CD4-positive, alpha-beta memory T cell (primary cell): ENCODE results near the gene SIN3A. TPM values are rescaled to one million over a fixed set of nuclear protein-coding genes. Genes with fewer than 3 reads are reported as not detected.
"Not testable (repeated sequence)": the region's sequence is repeated elsewhere in the genome, so short reads cannot be mapped to it uniquely, and the experiment has no call there.

Experiments used
- CTCF ChIA-PET: fragments of 350-600 bp; sonication (Branson Sonifier 250); formaldehyde crosslinking; loops from one replicate; lab custom pipeline; 2021; ENCODE audit warnings: inconsistent platforms; ENCODE audit not compliant: partially characterized antibody; lab: Charles Lee
- POLR2A ChIA-PET: fragments of 350-600 bp; sonication (Branson Sonifier 250); formaldehyde crosslinking; loops from one replicate; lab custom pipeline; 2021; ENCODE audit not compliant: partially characterized antibody; lab: Charles Lee
- DNase-seq, 5 donors: peaks; one replicate each; pipeline versions ENCODE4 v3.0.0 to v3.0.0-alpha.2; 2020 to 2022; ENCODE audit warnings: mixed read lengths in 1 of 5
- H3K27ac ChIP-seq: one replicate; pipeline ENCODE4 v1.7.0; 2013; ENCODE audit warnings: low read depth, low read length
- H3K27me3 ChIP-seq: 2 replicates; pipeline ENCODE4 v1.7.0; 2013; ENCODE audit warnings: mild to moderate bottlenecking, low read length, moderate library complexity; ENCODE audit not compliant: insufficient read depth
- H3K36me3 ChIP-seq: 2 replicates; pipeline ENCODE4 v1.7.0; 2013; ENCODE audit warnings: mild to moderate bottlenecking, low read length, moderate library complexity; ENCODE audit not compliant: insufficient read depth
- H3K4me1 ChIP-seq: 2 replicates; pipeline ENCODE4 v1.7.0; 2013; ENCODE audit warnings: mild to moderate bottlenecking, low read length, moderate library complexity; ENCODE audit not compliant: insufficient read depth
- H3K4me3 ChIP-seq, 2 donors: one replicate each; pipeline ENCODE4 v1.7.0; 2013; ENCODE audit warnings: low read length in 2 of 2, mild to moderate bottlenecking in 1 of 2
- H3K9me3 ChIP-seq, 2 donors: one replicate each; pipeline ENCODE4 v1.7.0; 2013; ENCODE audit warnings: low read length in 2 of 2, control low read depth in 1 of 2; ENCODE audit not compliant: control insufficient read depth in 1 of 2
- H3K27ac Mint-ChIP-seq, 7 donors: one replicate each; pipeline ENCODE4 v1.8.0; 2020 to 2021; ENCODE audit warnings: mixed read lengths in 7 of 7, mild to moderate bottlenecking in 6 of 7, inconsistent platforms in 3 of 7, moderate library complexity in 3 of 7
- H3K27me3 Mint-ChIP-seq, 2 donors: one replicate each; pipeline ENCODE4 v1.8.0; 2020 to 2021; ENCODE audit warnings: mixed read lengths in 2 of 2
- H3K36me3 Mint-ChIP-seq, 2 donors: one replicate each; pipeline ENCODE4 v1.8.0; 2020 to 2021; ENCODE audit warnings: mixed read lengths in 2 of 2, inconsistent platforms in 1 of 2, mild to moderate bottlenecking in 1 of 2
- H3K4me1 Mint-ChIP-seq, 4 donors: one replicate each; pipeline ENCODE4 v1.8.0; 2020 to 2021; ENCODE audit warnings: mixed read lengths in 4 of 4, mild to moderate bottlenecking in 1 of 4
- H3K4me3 Mint-ChIP-seq, 8 donors: one replicate each; pipeline ENCODE4 v1.8.0; 2020 to 2021; ENCODE audit warnings: mixed read lengths in 8 of 8, mild to moderate bottlenecking in 7 of 8, moderate library complexity in 6 of 8, inconsistent platforms in 3 of 8
- H3K9me3 Mint-ChIP-seq, 8 donors: one replicate each; pipeline ENCODE4 v1.8.0; 2020 to 2021; ENCODE audit warnings: mixed read lengths in 8 of 8, mild to moderate bottlenecking in 5 of 8, inconsistent platforms in 3 of 8, moderate library complexity in 1 of 8
- intact Hi-C: fragments of 100-400 bp; cut with micrococcal nuclease; formaldehyde crosslinking; loops from one replicate; pipeline ENCODE4 v1.15.1; 2023
- polyA plus RNA-seq, 2 donors: library from polyadenylated mRNA; unstranded; fragments of 300-500 nt; fragmentation: Illumina TruSeq; gene quantifications; one replicate each; pipeline ENCODE4 v1.2.3, GENCODE V29; 2021
- total RNA-seq, 2 experiments: library from RNA; stranded (reverse); gene quantifications; one replicate each; pipeline ENCODE4 v1.2.3, GENCODE V29; 2021

The SIN3A gene
- total and polyA plus RNA-seq, 4 experiments from 2014 or later, result 7.0 to 134 (median 77.1) TPM

DNA sequence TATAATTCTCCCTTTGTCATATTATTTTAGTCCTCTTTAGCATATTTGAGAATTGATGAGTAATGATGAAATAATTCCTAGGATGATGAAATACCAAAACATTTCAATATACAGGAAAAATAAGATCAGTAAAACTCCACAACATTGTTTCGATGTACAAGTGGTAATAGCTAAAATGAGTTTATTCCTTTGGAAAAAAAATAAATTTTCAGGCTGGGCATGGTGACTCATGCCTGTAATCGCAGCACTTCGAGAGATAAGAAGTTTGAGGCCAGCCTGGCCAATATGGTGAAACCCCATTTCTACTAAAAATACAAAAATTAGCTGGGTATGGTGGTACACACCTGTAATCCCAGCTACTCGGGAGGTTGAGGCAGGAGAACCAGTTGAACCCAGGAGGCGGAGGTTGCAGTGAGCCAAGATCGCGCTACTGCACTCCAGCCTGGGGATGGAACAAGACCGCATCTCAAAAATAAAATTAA, 7.5 kb downstream of the SIN3A start:
- H3K27me3 Mint-ChIP-seq, H3K27ac ChIP-seq, H3K4me3 ChIP-seq, H3K9me3 ChIP-seq, H3K9me3 Mint-ChIP-seq, DNase-seq, H3K36me3 ChIP-seq, H3K27me3 ChIP-seq, intact Hi-C loops: not testable (repeated sequence)
- H3K4me1 Mint-ChIP-seq, result peaks cover 29 to 62% (median 48%) of the 10 kb centered on the region in 4 donors
- peak overlapping the region in 4 of 7 donors; percentile 24 to 78 (median 48) for H3K27ac Mint-ChIP-seq
- H3K4me3 Mint-ChIP-seq, result peak overlapping the region in 1 of 8 donors; percentile 26
- CTCF ChIA-PET, result interaction anchor here (0.6 kb wide), 1 partner anchor 10 kb away, joined by 3 read pairs; no protein-coding TSS in a partner anchor
- peaks cover 0 to 18% of the 10 kb centered on the region in 2 donors for H3K36me3 Mint-ChIP-seq
- POLR2A ChIA-PET, result interaction anchor here (1.3 to 3.0 kb wide), 2 partner anchors 8 to 11 kb away, joined by 5 to 10 read pairs; partner anchors contain the start of gene SIN3A
- peaks cover 63% of the 10 kb centered on the region for H3K4me1 ChIP-seq

DNA sequence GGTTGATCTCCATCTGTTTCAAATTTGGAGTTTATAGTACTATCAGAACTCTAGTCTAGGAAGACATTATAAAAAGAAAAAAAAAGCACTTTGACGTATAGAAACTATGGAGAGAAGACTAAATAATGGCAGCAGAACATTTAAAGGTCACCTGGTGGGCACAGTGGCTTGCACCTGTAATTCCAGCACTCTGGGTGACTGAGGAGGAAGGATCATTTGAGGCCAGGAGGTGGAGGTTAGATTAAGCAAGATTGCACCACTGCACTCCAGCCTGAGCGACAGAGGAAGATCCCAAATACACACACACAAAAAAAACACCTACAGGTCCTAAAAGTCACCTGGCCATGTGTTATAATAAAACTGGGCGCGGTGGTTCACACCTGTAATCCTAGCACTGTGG, 13.8 kb downstream of the SIN3A start:
- DNase-seq, result no peak
- intact Hi-C loops, result no loop called here
- ChIA-PET POLR2A (interaction anchor here (3.7 kb wide), 1 partner anchor 17 kb away, joined by 14 read pairs; no protein-coding TSS in a partner anchor), CTCF (no interaction called here)
- Mint-ChIP-seq H3K27me3 (no peaks in the 10 kb centered on the region), H3K9me3 (no peaks in the 10 kb centered on the region), H3K36me3 (peaks cover 3 to 34% of the 10 kb centered on the region in 2 donors), H3K4me1 (peaks cover 32 to 64% (median 49%) of the 10 kb centered on the region in 4 donors), H3K27ac (peak overlapping the region in 4 of 7 donors; percentile 19 to 36 (median 29)), H3K4me3 (no peak overlapping the region)
- no peaks in the 10 kb centered on the region for H3K9me3 ChIP-seq
- peaks cover 27% of the 10 kb centered on the region for H3K4me1 ChIP-seq
- H3K36me3 ChIP-seq, result peaks cover 17% of the 10 kb centered on the region
- no peaks in the 10 kb centered on the region for H3K27me3 ChIP-seq
- H3K4me3 ChIP-seq, result no peak overlapping the region
- no peak overlapping the region for H3K27ac ChIP-seq

DNA sequence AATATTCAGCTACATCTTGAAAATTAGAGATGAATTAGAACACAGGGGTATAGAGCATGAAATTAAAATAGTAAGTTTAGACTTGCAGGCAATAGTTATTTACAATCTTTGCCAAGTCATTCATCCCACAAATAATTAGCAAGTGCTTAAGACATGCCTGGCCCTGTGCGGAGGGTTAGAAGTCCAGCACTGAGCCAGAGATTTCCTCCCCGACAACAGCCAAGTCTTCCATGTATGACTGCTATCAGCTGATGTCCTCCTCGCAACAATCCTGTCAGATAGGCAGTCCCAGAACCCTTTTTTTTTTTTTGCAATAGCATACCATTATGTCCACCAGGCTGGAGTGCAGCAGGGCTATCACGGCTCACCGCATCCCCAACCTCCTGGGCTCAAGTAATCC, 14.6 kb downstream of the SIN3A start:
- intact Hi-C loops, result no loop called here
- peaks cover 3 to 32% of the 10 kb centered on the region in 2 donors for H3K36me3 Mint-ChIP-seq
- H3K4me3 Mint-ChIP-seq, result no peak overlapping the region
- ChIA-PET POLR2A (interaction anchor here (0.7 to 3.7 kb wide), 2 partner anchors 18 to 21 kb away, joined by 3 to 14 read pairs; no protein-coding TSS in a partner anchor), CTCF (no interaction called here)
- no peaks in the 10 kb centered on the region for H3K27me3 Mint-ChIP-seq
- Histone ChIP-seq H3K4me1 (peaks cover 26% of the 10 kb centered on the region), H3K4me3 (no peak overlapping the region), H3K27me3 (no peaks in the 10 kb centered on the region), H3K27ac (no peak overlapping the region), H3K36me3 (peaks cover 17% of the 10 kb centered on the region), H3K9me3 (no peaks in the 10 kb centered on the region)
- peaks cover 34 to 70% (median 52%) of the 10 kb centered on the region in 4 donors for H3K4me1 Mint-ChIP-seq
- DNase-seq, result no peak
- H3K9me3 Mint-ChIP-seq, result no peaks in the 10 kb centered on the region
- peak overlapping the region in 3 of 7 donors; percentile 36 to 50 (median 36) for H3K27ac Mint-ChIP-seq

DNA sequence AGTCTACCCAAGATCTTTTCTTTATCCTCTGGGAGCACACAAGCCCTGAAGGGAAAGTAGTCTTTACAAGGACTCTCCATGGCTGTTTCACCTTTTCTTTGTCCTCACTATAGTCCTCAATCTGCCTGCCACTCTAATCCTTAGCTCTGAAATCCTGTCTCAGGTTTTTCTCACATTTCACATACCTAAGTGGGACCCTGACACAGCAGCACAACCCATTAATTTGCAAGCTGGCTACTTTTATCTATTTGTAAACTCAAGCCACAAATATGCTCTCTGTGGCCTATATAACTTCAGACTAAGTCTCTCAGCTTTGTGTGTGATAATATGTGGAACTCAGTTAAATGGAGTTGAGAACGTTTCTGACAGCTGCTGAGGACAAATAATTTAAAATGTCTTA, 19.8 kb downstream of the SIN3A start:
- ChIA-PET CTCF (interaction anchor here (0.6 kb wide), 1 partner anchor 251 kb away, joined by 3 read pairs; no protein-coding TSS in a partner anchor), POLR2A (interaction anchor here (0.8 to 1.1 kb wide), 5 partner anchors 14 to 63 kb away, joined by 3 to 4 read pairs (median 3); partner anchors contain the start of gene MAN2C1)
- peak overlapping the region in 2 of 7 donors; percentile 40 to 61 for H3K27ac Mint-ChIP-seq
- intact Hi-C loops, result no loop called here
- no peaks in the 10 kb centered on the region for H3K27me3 Mint-ChIP-seq
- no peaks in the 10 kb centered on the region for H3K27me3 ChIP-seq
- no peaks in the 10 kb centered on the region for H3K9me3 ChIP-seq
- H3K4me1 ChIP-seq, result peaks cover 15% of the 10 kb centered on the region
- no peak overlapping the region for H3K4me3 Mint-ChIP-seq
- H3K9me3 Mint-ChIP-seq, result no peaks in the 10 kb centered on the region
- H3K36me3 ChIP-seq, result peaks cover 28% of the 10 kb centered on the region
- peaks cover 7 to 47% of the 10 kb centered on the region in 2 donors for H3K36me3 Mint-ChIP-seq
- peaks cover 23 to 54% (median 37%) of the 10 kb centered on the region in 4 donors for H3K4me1 Mint-ChIP-seq
- DNase-seq, result no peak
- no peak overlapping the region for H3K27ac ChIP-seq
- no peak overlapping the region for H3K4me3 ChIP-seq

DNA sequence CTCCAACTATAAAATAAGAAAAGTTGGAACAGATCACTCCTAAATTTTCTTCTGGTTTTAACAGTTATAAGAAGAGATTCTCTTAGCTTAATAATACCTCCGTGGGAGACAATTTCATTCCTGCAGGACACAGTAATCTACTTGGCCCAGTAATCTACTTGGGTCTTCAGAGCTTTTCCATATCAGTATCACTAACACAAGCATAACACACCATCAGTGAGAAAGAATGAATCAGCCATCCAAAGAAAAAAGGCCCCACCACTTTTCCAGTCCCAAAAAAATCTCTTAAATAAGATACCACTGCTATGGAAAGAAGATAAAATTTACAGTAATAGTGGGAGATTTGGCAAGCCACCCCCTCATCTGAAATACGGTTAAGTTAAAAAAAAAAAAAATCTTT, 20.2 kb downstream of the SIN3A start:
- CTCF ChIA-PET, result no interaction called here
- Histone ChIP-seq H3K4me3 (no peak overlapping the region), H3K27ac (no peak overlapping the region), H3K36me3 (peaks cover 31% of the 10 kb centered on the region), H3K9me3 (no peaks in the 10 kb centered on the region), H3K27me3 (no peaks in the 10 kb centered on the region), H3K4me1 (peaks cover 15% of the 10 kb centered on the region)
- Mint-ChIP-seq H3K36me3 (peaks cover 7 to 49% of the 10 kb centered on the region in 2 donors), H3K27me3 (no peaks in the 10 kb centered on the region), H3K4me1 (peaks cover 19 to 54% (median 37%) of the 10 kb centered on the region in 4 donors), H3K27ac (peak overlapping the region in 3 of 7 donors; percentile 53 to 61 (median 55)), H3K4me3 (no peak overlapping the region), H3K9me3 (no peaks in the 10 kb centered on the region)
- POLR2A ChIA-PET, result interaction anchor here (0.8 to 1.1 kb wide), 4 partner anchors 14 to 63 kb away, joined by 3 to 4 read pairs (median 4); partner anchors contain the start of gene MAN2C1
- DNase-seq, result no peak
- intact Hi-C loops, result no loop called here

DNA sequence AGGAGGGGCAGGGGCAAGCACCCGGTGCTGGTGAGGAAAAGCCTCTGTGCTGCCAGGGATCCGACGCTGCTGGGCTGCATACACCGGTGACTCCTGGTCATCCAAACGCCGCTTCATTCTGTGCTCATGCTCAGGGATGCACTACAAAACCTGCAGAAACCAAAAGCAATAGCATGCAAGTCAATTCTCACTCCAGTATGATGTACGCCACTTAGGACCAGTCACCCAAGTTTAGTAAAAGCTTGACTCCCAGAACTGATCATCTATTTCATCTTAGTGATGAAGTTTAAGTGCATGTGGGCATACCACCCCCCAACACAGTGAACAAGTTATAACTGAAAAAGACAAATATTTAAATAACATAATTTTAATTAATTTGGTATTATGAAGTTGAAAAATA, 21.2 kb downstream of the SIN3A start:
- H3K4me1 ChIP-seq, result peaks cover 15% of the 10 kb centered on the region
- H3K27me3 ChIP-seq, result no peaks in the 10 kb centered on the region
- Mint-ChIP-seq H3K27ac (no peak overlapping the region), H3K4me3 (no peak overlapping the region), H3K4me1 (peaks cover 19 to 51% (median 39%) of the 10 kb centered on the region in 4 donors), H3K27me3 (no peaks in the 10 kb centered on the region), H3K36me3 (peaks cover 7 to 54% of the 10 kb centered on the region in 2 donors), H3K9me3 (no peaks in the 10 kb centered on the region)
- DNase-seq, result no peak
- ChIA-PET CTCF (interaction anchor here (2.3 kb wide), 1 partner anchor 62 kb away, joined by 5 read pairs; the partner anchor contains the start of gene MAN2C1), POLR2A (no interaction called here)
- H3K4me3 ChIP-seq, result no peak overlapping the region
- H3K27ac ChIP-seq, result no peak overlapping the region
- H3K9me3 ChIP-seq, result no peaks in the 10 kb centered on the region
- intact Hi-C loops, result no loop called here
- H3K36me3 ChIP-seq, result peaks cover 33% of the 10 kb centered on the region

DNA sequence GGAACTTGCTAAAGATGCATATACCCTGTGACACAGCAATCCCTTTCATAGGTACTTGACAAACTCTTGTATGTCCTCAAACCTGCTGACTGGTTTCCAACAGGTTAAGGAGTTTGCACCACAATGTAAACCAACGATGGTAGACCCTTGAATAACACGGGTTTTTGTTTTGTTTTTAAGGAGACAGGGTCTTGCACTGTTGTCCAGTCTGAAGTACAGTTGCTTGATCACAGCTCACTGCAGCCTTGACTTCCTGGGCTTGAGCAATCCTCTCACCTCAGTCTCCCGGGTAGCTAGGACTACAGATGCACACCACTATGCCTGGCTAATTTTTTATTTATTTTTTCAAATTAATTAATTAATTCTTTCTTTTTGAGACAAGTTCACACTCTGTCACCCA, 23.3 kb downstream of the SIN3A start:
- ChIA-PET CTCF (no interaction called here), POLR2A (no interaction called here)
- Histone ChIP-seq H3K27ac (no peak overlapping the region), H3K27me3 (no peaks in the 10 kb centered on the region), H3K9me3 (no peaks in the 10 kb centered on the region), H3K36me3 (peaks cover 31% of the 10 kb centered on the region), H3K4me3 (no peak overlapping the region), H3K4me1 (peaks cover 7% of the 10 kb centered on the region)
- no peak for DNase-seq
- Mint-ChIP-seq H3K36me3 (peaks cover 7 to 44% of the 10 kb centered on the region in 2 donors), H3K4me3 (no peak overlapping the region), H3K9me3 (no peaks in the 10 kb centered on the region), H3K27ac (no peak overlapping the region), H3K4me1 (peaks cover 12 to 36% (median 25%) of the 10 kb centered on the region in 4 donors), H3K27me3 (no peaks in the 10 kb centered on the region)
- intact Hi-C loops, result no loop called here
